GM12878 (cell line): ENCODE data around the gene CRYGA.

ENCODE experiments used
- ASH2L ChIP-seq: fragments of 300-600, 200-600 bp; sonication (generic); IDR thresholded peaks from 2 replicates; pipeline ENCODE4 v1.6.1; 2017; ENCODE audit warnings: low read depth, mild to moderate bottlenecking, borderline replicate concordance
- CHD4 ChIP-seq: fragments of 200-600 bp; sonication (generic); IDR thresholded peaks from 2 replicates; pipeline ENCODE4 v1.6.1; 2016; ENCODE audit warnings: mild to moderate bottlenecking
- CTCF ChIP-seq, 3 experiments: IDR thresholded peaks in 2 of 3; conservative IDR thresholded peaks in 1 of 3; 2 replicates each; pipeline ENCODE4 v1.5.1; 2011; ENCODE audit warnings: low read depth in 3 of 3, low read length in 3 of 3, mild to moderate bottlenecking in 3 of 3, control low read depth in 2 of 3, moderate library complexity in 2 of 3, inconsistent platforms in 1 of 3, mixed read lengths in 1 of 3; ENCODE audit not compliant: control insufficient read depth in 2 of 3, insufficient read depth in 1 of 3; ENCODE audit errors: extremely low read depth in 1 of 3
- ESRRA ChIP-seq: IDR thresholded peaks from 2 replicates; pipeline ENCODE4 v1.6.1; 2012; ENCODE audit warnings: mild to moderate bottlenecking, low read length, improper control_type of control experiment
- PBX3 ChIP-seq: IDR thresholded peaks from 2 replicates; pipeline ENCODE4 v1.6.1; 2011; ENCODE audit warnings: mild to moderate bottlenecking, low read depth, low read length, moderate library complexity; ENCODE audit not compliant: insufficient replicate concordance
- REST ChIP-seq: IDR thresholded peaks from 2 replicates; pipeline ENCODE4 v1.6.1; 2012; ENCODE audit warnings: mild to moderate bottlenecking, low read depth, low read length
- SIN3A ChIP-seq: IDR thresholded peaks from 2 replicates; pipeline ENCODE4 v1.6.1; 2012; ENCODE audit warnings: low read depth, low read length, improper control_type of control experiment
- YY1 ChIP-seq: IDR thresholded peaks from 2 replicates; pipeline ENCODE4 v1.6.1; 2011; ENCODE audit warnings: low read depth, mild to moderate bottlenecking, low read length
- ZBTB33 ChIP-seq: fragments of 450-650 bp; IDR thresholded peaks from 2 replicates; pipeline ENCODE4 v1.6.1; 2017; ENCODE audit warnings: mild to moderate bottlenecking

- TF ChIP-seq REST (no peak), ZBTB33 (no peak), ESRRA (no peak), SIN3A (no peak), CTCF (IDR thresholded peaks at IDR 0.05 in 2 of 3, conservative IDR thresholded peaks at IDR 0.05 in 1 of 3; ENCODE audit: control insufficient read depth in 2 of 3, extremely low read depth in 1 of 3, insufficient read depth in 1 of 3, low read depth in 3 of 3, low read length in 3 of 3) (no peak), PBX3 (no peak), CHD4 (no peak), YY1 (no peak), ASH2L (no peak)
These were observed 44.5 kb downstream of the CRYGA start for GRCh38 chr2:208118918-208119317.
